Right renal pelvis (tissue), 4 donors: Measurements from ENCODE around the gene SEPTIN11. TPM values are rescaled to one million over a fixed set of nuclear protein-coding genes. Genes with fewer than 3 reads are reported as not detected.

Experiments used
- DNase-seq, 4 donors: peaks; one replicate each; pipeline ENCODE4 v3.0.0-alpha.2; 2013; ENCODE audit warnings: low read depth in 4 of 4, low spot score in 3 of 4, missing footprints in 1 of 4
- polyA plus RNA-seq, 4 donors: library from polyadenylated mRNA; unstranded; fragments of 120-200 nt; gene quantifications; one replicate each; pipeline ENCODE4 v1.2.1, GENCODE V29; 2013; ENCODE audit not compliant: insufficient read length in 4 of 4

The SEPTIN11 gene
- polyA plus RNA-seq, 4 donors: 234 to 299 (median 271) TPM

GRCh38 chr4:76977736-76978350 is 28.3 kb downstream of the SEPTIN11 start:
- no peak for DNase-seq

- DNase-seq: no peak
These were observed 29.7 kb downstream of the SEPTIN11 start for GRCh38 chr4:76979236-76979635.

- DNase-seq: no peak
These were observed 30.7 kb downstream of the SEPTIN11 start for GRCh38 chr4:76980261-76980660.

- no peak for DNase-seq
These were observed 32.1 kb downstream of the SEPTIN11 start for GRCh38 chr4:76981644-76982043.

- DNase-seq: no peak
These were observed 33.4 kb downstream of the SEPTIN11 start for GRCh38 chr4:76982638-76983584.

- DNase-seq: no peak
These were observed 34.6 kb downstream of the SEPTIN11 start for GRCh38 chr4:76984127-76984526.

- DNase-seq: peak; percentile 75 to 91 (median 86)
These were observed 35.2 kb downstream of the SEPTIN11 start for GRCh38 chr4:76984788-76985211.

- DNase-seq: no peak
These were observed 37.6 kb downstream of the SEPTIN11 start for GRCh38 chr4:76987153-76987591.

GRCh38 chr4:76987685-76988084 is 38.1 kb downstream of the SEPTIN11 start:
- DNase-seq: no peak

GRCh38 chr4:76989391-76990061 is 40.0 kb downstream of the SEPTIN11 start:
- no peak for DNase-seq

- no peak for DNase-seq
These were observed 40.9 kb downstream of the SEPTIN11 start for GRCh38 chr4:76990288-76991080.

- no peak for DNase-seq
These were observed 41.7 kb downstream of the SEPTIN11 start for GRCh38 chr4:76991161-76991660.

- no peak for DNase-seq
These were observed 44.5 kb downstream of the SEPTIN11 start for GRCh38 chr4:76993787-76994641.

- no peak for DNase-seq
These were observed 46.2 kb downstream of the SEPTIN11 start for GRCh38 chr4:76995776-76996175.

GRCh38 chr4:76996445-76996844 is 46.9 kb downstream of the SEPTIN11 start:
- no peak for DNase-seq

- DNase-seq: no peak
These were observed 47.5 kb downstream of the SEPTIN11 start for GRCh38 chr4:76997077-76997476.

- DNase-seq: no peak
These were observed 48.0 kb downstream of the SEPTIN11 start for GRCh38 chr4:76997532-76997931.

GRCh38 chr4:76998251-76998901 is 48.8 kb downstream of the SEPTIN11 start:
- DNase-seq: no peak
